GM12878 (cell line): Measurements from ENCODE around the gene CFAP53. TPM values are rescaled to one million over a fixed set of nuclear protein-coding genes. Genes with fewer than 3 reads are reported as not detected.
A peak's percentile ranks its signal among the peaks of the same experiment; 100 is the strongest.

Experiments
- ASH2L ChIP-seq: fragments of 300-600, 200-600 bp; sonication (generic); IDR thresholded peaks from 2 replicates; pipeline ENCODE4 v1.6.1; 2017; ENCODE audit warnings: low read depth, mild to moderate bottlenecking, borderline replicate concordance
- BMI1 ChIP-seq: fragments of 450-650 bp; IDR thresholded peaks from 2 replicates; pipeline ENCODE4 v1.6.1; 2016; ENCODE audit warnings: mild to moderate bottlenecking, moderate library complexity, borderline replicate concordance
- FOXM1 ChIP-seq: IDR thresholded peaks from 2 replicates; pipeline ENCODE4 v1.6.1; 2012; ENCODE audit warnings: low read depth, mild to moderate bottlenecking, inconsistent platforms, low read length, moderate library complexity
- IRF4 ChIP-seq: IDR thresholded peaks from 2 replicates; pipeline ENCODE4 v1.6.1; 2011; ENCODE audit warnings: low read depth, low read length
- LARP7 ChIP-seq: fragments of 450-650 bp; IDR thresholded peaks from 2 replicates; pipeline ENCODE4 v1.6.1; 2017; ENCODE audit warnings: mild to moderate bottlenecking
- MTA3 ChIP-seq: IDR thresholded peaks from 2 replicates; pipeline ENCODE4 v1.6.1; 2012; ENCODE audit warnings: low read length, inconsistent platforms, borderline replicate concordance
- MYB ChIP-seq: fragments of 150-350 bp; IDR thresholded peaks from 2 replicates; pipeline ENCODE4 v1.6.1; 2014; ENCODE audit warnings: mild to moderate bottlenecking, low read depth, low read length, borderline replicate concordance
- NFYA ChIP-seq: IDR thresholded peaks from 2 replicates; pipeline ENCODE4 v1.6.1; 2011; ENCODE audit warnings: low read depth, mild to moderate bottlenecking, low read length, improper control_type of control experiment, borderline replicate concordance
- NRF1 ChIP-seq: conservative IDR thresholded peaks from 2 replicates; pipeline ENCODE4 v1.6.1; 2011; ENCODE audit warnings: mild to moderate bottlenecking, low read depth, low read length, improper control_type of control experiment
- PML ChIP-seq: IDR thresholded peaks from 2 replicates; pipeline ENCODE4 v1.6.1; 2012; ENCODE audit warnings: low read length, inconsistent platforms
- POLR2AphosphoS5 ChIP-seq: IDR thresholded peaks from 2 replicates; pipeline ENCODE4 v1.6.1; 2011; ENCODE audit warnings: mild to moderate bottlenecking, low read length, inconsistent platforms
- POU2F2 ChIP-seq: IDR thresholded peaks from 3 replicates; pipeline ENCODE4 v1.6.1; 2011; ENCODE audit warnings: low read depth, mild to moderate bottlenecking, low read length, borderline replicate concordance
- RUNX3 ChIP-seq: IDR thresholded peaks from 2 replicates; pipeline ENCODE4 v1.6.1; 2012; ENCODE audit warnings: low read length, inconsistent platforms
- SMAD5 ChIP-seq: IDR thresholded peaks from 2 replicates; pipeline ENCODE4 v1.6.1; 2016; ENCODE audit warnings: antibody characterized with exemption, low read depth
- STAT1 ChIP-seq: fragments of 450-650 bp; conservative IDR thresholded peaks from 2 replicates; pipeline ENCODE4 v1.6.1; 2014; ENCODE audit warnings: antibody characterized with exemption, mild to moderate bottlenecking
- ZNF274 ChIP-seq: IDR thresholded peaks from one replicate; pipeline ENCODE4 v1.8.0; 2011; ENCODE audit not compliant: insufficient read length, insufficient read depth
- polyA plus RNA-seq, 11 experiments: library from polyadenylated mRNA; depleted of rRNA in 4 of 11; unstranded in 6 of 11; stranded (reverse) in 5 of 11; fragments of >200 nt; fragmentation: Nextera tagmentation in 4 of 11; fragmentation: Illumina TruSeq in 1 of 11; extraction: Ambion mirVana in 4 of 11; extraction: Trizol in 1 of 11; gene quantifications; 1 replicate in 1 of 11; 2 replicates in 10 of 11; pipeline versions ENCODE4 v1.2.1 to v1.2.3, GENCODE V29; 2011 to 2016; ENCODE audit warnings: inconsistent platforms in 2 of 11, missing spikeins in 2 of 11, low read depth in 1 of 11
- total RNA-seq, 4 experiments: library from RNA; depleted of rRNA in 3 of 4; stranded (reverse); fragments of >200 nt in 3 of 4; fragmentation: Illumina TruSeq in 1 of 4; extraction: Trizol in 1 of 4; gene quantifications; 2 replicates each; pipeline versions ENCODE4 v1.2.1 to v1.2.3, GENCODE V29; 2013 to 2021
- TF ChIP-seq, protein P1 (sequence below): IDR thresholded peaks from 2 replicates; pipeline ENCODE4 v1.6.1; 2011; ENCODE audit warnings: low read depth, low read length, improper control_type of control experiment, borderline replicate concordance
- TF ChIP-seq, protein P2 (sequence below): fragments of 450-650 bp; formaldehyde crosslinking; IDR thresholded peaks from 2 replicates; pipeline ENCODE4 v1.4.0; 2020; ENCODE audit warnings: mild to moderate bottlenecking, moderate library complexity
- TF ChIP-seq, protein P3 (sequence below): fragments of 450-650 bp; IDR thresholded peaks from 2 replicates; pipeline ENCODE4 v1.6.1; 2018; ENCODE audit warnings: borderline replicate concordance, mild to moderate bottlenecking; ENCODE audit not compliant: partially characterized antibody
- TF ChIP-seq, protein P4 (sequence below): IDR thresholded peaks from 2 replicates; pipeline ENCODE4 v1.6.1; 2012; ENCODE audit warnings: low read depth, low read length, improper control_type of control experiment
- TF ChIP-seq, protein P5 (sequence below): IDR thresholded peaks from 2 replicates; pipeline ENCODE4 v1.6.1; 2011; ENCODE audit warnings: borderline replicate concordance, low read depth, mild to moderate bottlenecking, moderate library complexity, low read length; ENCODE audit not compliant: insufficient read depth, poor library complexity, severe bottlenecking

CFAP53 gene
- total and polyA plus RNA-seq, 10 of the 15 experiments (the other 5 are each of a cell fraction or from before 2014, with no cell fraction given): 0.05 to 0.31 (median 0.12) TPM; not detected in 1

DNA sequence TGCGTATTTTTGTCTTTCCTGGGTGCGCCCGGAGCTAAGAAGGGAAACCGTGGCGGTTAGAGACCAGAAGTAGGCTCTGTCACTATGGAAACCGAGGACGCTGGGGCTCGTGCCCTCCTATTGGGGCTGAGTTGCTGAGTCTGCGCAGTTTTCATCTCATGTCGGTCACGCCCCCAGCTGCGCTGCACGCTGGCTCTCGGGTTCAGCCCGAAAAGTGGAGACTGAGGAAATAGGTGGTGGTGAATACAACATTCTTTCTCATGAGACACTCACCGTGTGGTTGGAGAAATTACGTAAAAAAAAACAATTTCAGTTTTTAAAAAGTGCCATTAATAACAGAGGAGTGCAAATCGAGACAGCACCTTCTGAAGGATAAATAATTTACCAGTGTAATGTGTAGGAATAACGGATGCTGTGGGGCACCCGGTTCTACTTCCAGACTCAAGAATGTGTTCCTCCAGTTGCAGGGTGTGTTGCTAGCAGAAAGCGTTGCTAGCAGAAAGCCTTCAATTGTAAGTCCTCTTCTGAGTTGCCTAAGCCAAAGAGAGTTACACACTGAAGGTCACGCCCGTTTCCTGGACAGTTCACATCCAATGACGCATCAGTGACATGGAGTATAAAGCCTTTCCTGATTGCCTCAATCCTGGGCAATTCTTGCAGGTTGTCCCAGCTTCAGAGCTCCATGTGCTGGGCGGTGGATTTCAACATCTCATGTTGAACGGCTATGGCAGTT lies 41.6 kb upstream of the CFAP53 start (continued):
- TF ChIP-seq STAT1 (no peak), POLR2AphosphoS5 (no peak), NRF1 (peak; percentile 47), PML (no peak), LARP7 (no peak), MTA3 (no peak), BMI1 (peak; percentile 92), RUNX3 (peak; percentile 70), FOXM1 (no peak), ZNF274 (no peak), MYB (no peak), IRF4 (no peak), ASH2L (no peak), SMAD5 (no peak), NFYA (no peak), POU2F2 (no peak)
- TF ChIP-seq, protein P1, sequence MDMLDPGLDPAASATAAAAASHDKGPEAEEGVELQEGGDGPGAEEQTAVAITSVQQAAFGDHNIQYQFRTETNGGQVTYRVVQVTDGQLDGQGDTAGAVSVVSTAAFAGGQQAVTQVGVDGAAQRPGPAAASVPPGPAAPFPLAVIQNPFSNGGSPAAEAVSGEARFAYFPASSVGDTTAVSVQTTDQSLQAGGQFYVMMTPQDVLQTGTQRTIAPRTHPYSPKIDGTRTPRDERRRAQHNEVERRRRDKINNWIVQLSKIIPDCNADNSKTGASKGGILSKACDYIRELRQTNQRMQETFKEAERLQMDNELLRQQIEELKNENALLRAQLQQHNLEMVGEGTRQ: no peak
- TF ChIP-seq, protein P2, sequence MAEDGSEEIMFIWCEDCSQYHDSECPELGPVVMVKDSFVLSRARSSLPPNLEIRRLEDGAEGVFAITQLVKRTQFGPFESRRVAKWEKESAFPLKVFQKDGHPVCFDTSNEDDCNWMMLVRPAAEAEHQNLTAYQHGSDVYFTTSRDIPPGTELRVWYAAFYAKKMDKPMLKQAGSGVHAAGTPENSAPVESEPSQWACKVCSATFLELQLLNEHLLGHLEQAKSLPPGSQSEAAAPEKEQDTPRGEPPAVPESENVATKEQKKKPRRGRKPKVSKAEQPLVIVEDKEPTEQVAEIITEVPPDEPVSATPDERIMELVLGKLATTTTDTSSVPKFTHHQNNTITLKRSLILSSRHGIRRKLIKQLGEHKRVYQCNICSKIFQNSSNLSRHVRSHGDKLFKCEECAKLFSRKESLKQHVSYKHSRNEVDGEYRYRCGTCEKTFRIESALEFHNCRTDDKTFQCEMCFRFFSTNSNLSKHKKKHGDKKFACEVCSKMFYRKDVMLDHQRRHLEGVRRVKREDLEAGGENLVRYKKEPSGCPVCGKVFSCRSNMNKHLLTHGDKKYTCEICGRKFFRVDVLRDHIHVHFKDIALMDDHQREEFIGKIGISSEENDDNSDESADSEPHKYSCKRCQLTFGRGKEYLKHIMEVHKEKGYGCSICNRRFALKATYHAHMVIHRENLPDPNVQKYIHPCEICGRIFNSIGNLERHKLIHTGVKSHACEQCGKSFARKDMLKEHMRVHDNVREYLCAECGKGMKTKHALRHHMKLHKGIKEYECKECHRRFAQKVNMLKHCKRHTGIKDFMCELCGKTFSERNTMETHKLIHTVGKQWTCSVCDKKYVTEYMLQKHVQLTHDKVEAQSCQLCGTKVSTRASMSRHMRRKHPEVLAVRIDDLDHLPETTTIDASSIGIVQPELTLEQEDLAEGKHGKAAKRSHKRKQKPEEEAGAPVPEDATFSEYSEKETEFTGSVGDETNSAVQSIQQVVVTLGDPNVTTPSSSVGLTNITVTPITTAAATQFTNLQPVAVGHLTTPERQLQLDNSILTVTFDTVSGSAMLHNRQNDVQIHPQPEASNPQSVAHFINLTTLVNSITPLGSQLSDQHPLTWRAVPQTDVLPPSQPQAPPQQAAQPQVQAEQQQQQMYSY (CRISPR knock-in tag): no peak
- TF ChIP-seq, protein P3, sequence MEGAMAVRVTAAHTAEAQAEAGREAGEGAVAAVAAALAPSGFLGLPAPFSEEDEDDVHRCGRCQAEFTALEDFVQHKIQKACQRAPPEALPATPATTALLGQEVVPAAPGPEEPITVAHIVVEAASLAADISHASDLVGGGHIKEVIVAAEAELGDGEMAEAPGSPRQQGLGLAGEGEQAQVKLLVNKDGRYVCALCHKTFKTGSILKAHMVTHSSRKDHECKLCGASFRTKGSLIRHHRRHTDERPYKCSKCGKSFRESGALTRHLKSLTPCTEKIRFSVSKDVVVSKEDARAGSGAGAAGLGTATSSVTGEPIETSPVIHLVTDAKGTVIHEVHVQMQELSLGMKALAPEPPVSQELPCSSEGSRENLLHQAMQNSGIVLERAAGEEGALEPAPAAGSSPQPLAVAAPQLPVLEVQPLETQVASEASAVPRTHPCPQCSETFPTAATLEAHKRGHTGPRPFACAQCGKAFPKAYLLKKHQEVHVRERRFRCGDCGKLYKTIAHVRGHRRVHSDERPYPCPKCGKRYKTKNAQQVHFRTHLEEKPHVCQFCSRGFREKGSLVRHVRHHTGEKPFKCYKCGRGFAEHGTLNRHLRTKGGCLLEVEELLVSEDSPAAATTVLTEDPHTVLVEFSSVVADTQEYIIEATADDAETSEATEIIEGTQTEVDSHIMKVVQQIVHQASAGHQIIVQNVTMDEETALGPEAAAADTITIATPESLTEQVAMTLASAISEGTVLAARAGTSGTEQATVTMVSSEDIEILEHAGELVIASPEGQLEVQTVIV: no peak
- TF ChIP-seq, protein P4, sequence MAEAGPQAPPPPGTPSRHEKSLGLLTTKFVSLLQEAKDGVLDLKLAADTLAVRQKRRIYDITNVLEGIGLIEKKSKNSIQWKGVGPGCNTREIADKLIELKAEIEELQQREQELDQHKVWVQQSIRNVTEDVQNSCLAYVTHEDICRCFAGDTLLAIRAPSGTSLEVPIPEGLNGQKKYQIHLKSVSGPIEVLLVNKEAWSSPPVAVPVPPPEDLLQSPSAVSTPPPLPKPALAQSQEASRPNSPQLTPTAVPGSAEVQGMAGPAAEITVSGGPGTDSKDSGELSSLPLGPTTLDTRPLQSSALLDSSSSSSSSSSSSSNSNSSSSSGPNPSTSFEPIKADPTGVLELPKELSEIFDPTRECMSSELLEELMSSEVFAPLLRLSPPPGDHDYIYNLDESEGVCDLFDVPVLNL: no peak
- TF ChIP-seq, protein P5, sequence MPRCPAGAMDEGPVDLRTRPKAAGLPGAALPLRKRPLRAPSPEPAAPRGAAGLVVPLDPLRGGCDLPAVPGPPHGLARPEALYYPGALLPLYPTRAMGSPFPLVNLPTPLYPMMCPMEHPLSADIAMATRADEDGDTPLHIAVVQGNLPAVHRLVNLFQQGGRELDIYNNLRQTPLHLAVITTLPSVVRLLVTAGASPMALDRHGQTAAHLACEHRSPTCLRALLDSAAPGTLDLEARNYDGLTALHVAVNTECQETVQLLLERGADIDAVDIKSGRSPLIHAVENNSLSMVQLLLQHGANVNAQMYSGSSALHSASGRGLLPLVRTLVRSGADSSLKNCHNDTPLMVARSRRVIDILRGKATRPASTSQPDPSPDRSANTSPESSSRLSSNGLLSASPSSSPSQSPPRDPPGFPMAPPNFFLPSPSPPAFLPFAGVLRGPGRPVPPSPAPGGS: no peak
